Thyroid gland (tissue), 4 donors: ENCODE data around the gene EFTUD2. TPM values are rescaled to one million over a fixed set of nuclear protein-coding genes. Genes with fewer than 3 reads are reported as not detected.

Experiments used
- DNase-seq, 2 donors: peaks; one replicate each; pipeline ENCODE4 v3.0.0-alpha.2; 2019
- H3K27ac ChIP-seq, 3 donors: fragments of 200-600 bp; sonication (generic); 1 replicate in 2 of 3; 2 replicates in 1 of 3; pipeline ENCODE4 v1.5.1; 2016 to 2019; ENCODE audit warnings: mild to moderate bottlenecking in 1 of 3, moderate library complexity in 1 of 3
- H3K27me3 ChIP-seq: fragments of 200-600 bp; sonication (generic); one replicate; pipeline ENCODE4 v1.5.1; 2019
- H3K36me3 ChIP-seq, 2 donors: fragments of 200-600 bp; sonication (generic); one replicate each; pipeline ENCODE4 v1.5.1; 2016 to 2019
- H3K4me1 ChIP-seq, 2 donors: fragments of 200-600 bp; sonication (generic); one replicate each; pipeline ENCODE4 v1.5.1; 2017 to 2019
- H3K4me3 ChIP-seq, 3 donors: fragments of 200-600 bp; sonication (generic); replicated peaks in 1 of 3; 1 replicate in 2 of 3; 2 replicates in 1 of 3; pipeline ENCODE4 v1.5.1; 2016; ENCODE audit warnings: mild to moderate bottlenecking in 1 of 3
- H3K9me3 ChIP-seq: fragments of 200-600 bp; sonication (generic); one replicate; pipeline ENCODE4 v1.5.1; 2017
- POLR2A ChIP-seq, 2 donors: fragments of 450-650 bp; IDR thresholded peaks; one replicate each; pipeline ENCODE4 v1.6.1; 2017; ENCODE audit warnings: antibody characterized with exemption in 2 of 2, mild to moderate bottlenecking in 2 of 2, moderate library complexity in 1 of 2
- WGBS, 2 donors: methylation state at CpG; one replicate each; pipeline ENCODE4 v1.1.5; 2017; 5-methylcytosine and 5-hydroxymethylcytosine counted together
- intact Hi-C: fragments of 100-400 bp; cut with DNase I; formaldehyde crosslinking; loops from one replicate; pipeline ENCODE4 v1.15.1; 2023
- microRNA-seq: library from miRNA; unstranded; fragments of <30 nt; microRNA quantifications from one replicate; pipeline ENCODE4, GENCODE V29; 2016
- small RNA-seq: library from RNA; depleted of rRNA; stranded (forward); fragments of <200 nt; gene quantifications from one replicate; pipeline ENCODE3, GENCODE V24; 2016
- total RNA-seq, 4 donors: library from RNA; depleted of rRNA; stranded (reverse); fragments of >200 nt; gene quantifications; one replicate each; pipeline ENCODE4 v1.2.3, GENCODE V29; 2016
- TF ChIP-seq, protein P1 (sequence below), 6 experiments: fragments of 200-600 bp in 3 of 6; fragments of 450-650 bp in 3 of 6; sonication (generic) in 3 of 6; IDR thresholded peaks; one replicate each; pipeline ENCODE4 v1.5.1; 2016 to 2019; ENCODE audit warnings: antibody characterized with exemption in 6 of 6, mild to moderate bottlenecking in 2 of 6, inconsistent platforms in 1 of 6, moderate library complexity in 1 of 6

Gene EFTUD2
- total RNA-seq, 4 donors from 2014 or later: 49.2 to 110 (median 75.1) TPM

DNA sequence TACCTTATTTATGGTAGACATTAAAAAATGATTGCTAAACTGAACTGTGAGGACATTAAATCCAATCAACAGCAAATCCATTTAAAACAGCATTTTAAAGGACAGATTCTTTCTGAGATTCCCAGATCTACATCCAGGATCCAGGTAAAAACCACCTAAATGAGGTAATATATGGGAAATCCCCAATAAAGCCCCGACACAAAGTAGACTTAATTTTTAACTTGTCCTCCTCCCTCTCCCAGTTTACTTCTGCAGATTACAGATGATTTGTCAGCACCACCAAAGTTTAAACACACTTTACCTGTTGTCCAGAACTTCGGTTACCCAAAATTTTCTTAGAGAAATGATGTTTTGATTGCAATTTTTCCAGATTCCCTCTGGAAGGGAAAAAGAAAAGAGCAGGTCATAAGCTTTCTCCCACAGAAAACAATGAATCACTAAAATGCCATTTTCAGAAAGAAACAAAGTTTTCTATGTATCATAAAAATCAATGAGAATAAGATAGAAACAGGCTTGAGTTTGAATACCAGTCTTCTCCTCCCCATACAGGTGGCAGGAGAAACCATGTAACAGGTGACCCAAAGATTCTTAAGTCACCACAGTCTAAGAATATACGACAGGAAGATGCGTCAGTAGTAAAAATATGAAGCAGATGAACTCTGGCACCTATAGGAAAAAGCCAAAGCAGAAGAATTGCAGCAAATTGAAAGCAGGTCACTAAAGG is 92.0 kb downstream of the EFTUD2 start:
- WGBS, 2 donors: 89% methylated on average over 4 of the region's 4 CpGs
- H3K9me3 ChIP-seq: no peaks in the 10 kb centered on the region
- H3K27me3 ChIP-seq: no peaks in the 10 kb centered on the region
- DNase-seq: no peak
- no peaks in the 10 kb centered on the region for H3K36me3 ChIP-seq
- H3K4me1 ChIP-seq: no peaks in the 10 kb centered on the region
- no peak overlapping the region for H3K4me3 ChIP-seq
- intact Hi-C loops: no loop called here
- TF ChIP-seq, protein P1, sequence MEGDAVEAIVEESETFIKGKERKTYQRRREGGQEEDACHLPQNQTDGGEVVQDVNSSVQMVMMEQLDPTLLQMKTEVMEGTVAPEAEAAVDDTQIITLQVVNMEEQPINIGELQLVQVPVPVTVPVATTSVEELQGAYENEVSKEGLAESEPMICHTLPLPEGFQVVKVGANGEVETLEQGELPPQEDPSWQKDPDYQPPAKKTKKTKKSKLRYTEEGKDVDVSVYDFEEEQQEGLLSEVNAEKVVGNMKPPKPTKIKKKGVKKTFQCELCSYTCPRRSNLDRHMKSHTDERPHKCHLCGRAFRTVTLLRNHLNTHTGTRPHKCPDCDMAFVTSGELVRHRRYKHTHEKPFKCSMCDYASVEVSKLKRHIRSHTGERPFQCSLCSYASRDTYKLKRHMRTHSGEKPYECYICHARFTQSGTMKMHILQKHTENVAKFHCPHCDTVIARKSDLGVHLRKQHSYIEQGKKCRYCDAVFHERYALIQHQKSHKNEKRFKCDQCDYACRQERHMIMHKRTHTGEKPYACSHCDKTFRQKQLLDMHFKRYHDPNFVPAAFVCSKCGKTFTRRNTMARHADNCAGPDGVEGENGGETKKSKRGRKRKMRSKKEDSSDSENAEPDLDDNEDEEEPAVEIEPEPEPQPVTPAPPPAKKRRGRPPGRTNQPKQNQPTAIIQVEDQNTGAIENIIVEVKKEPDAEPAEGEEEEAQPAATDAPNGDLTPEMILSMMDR (IDR thresholded peaks at IDR 0.05): no peak
- no peak for TF ChIP-seq POLR2A (IDR thresholded peaks at IDR 0.05)
- no peak overlapping the region for H3K27ac ChIP-seq

DNA sequence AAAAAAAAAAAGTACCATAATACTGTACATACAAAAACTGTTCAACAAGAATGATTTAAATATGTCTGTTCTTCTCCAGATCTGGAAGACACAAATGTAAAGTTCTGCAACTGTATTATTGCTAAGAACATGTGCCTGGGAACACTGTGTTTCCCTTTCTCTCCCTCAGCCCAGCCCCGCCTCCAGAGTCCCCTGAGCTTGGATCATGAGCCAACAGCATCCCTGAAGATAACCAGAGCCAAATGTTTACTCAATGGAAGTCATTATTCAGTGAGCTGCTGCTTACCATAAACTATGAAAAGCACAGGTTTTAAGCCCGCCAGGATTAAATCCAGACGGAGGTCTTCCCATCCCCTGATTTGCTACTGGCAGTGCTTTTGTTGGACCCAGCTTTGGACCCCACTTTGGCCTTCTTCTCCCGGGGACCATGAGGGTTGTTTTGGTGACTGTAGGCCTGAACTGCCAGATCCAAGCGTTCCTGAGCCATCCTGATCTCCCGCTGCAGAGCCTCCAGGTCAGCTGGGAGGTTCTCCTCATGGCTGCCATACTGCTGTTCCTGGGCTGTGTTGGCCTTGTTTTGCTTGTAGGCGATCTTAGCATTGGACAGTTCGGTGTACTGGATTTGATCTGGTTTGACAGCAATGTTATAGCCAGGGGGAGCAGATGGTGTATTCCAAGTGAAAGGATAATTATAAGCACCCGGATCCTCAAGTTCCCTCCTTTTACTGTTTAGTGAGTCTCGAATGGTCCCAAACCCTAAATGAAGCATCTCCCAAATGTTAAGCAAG is 94.7 kb downstream of the EFTUD2 start:
- 78 to 88% methylated on average over 10 of the region's 10 CpGs for WGBS, 2 donors
- no peaks in the 10 kb centered on the region for H3K4me1 ChIP-seq
- H3K27ac ChIP-seq: no peak overlapping the region
- H3K36me3 ChIP-seq: no peaks in the 10 kb centered on the region
- TF ChIP-seq, protein P1 (IDR thresholded peaks at IDR 0.05): no peak
- TF ChIP-seq POLR2A (IDR thresholded peaks at IDR 0.05): no peak
- no peak for DNase-seq
- intact Hi-C loops: no loop called here
- no peaks in the 10 kb centered on the region for H3K9me3 ChIP-seq
- no peaks in the 10 kb centered on the region for H3K27me3 ChIP-seq
- no peak overlapping the region for H3K4me3 ChIP-seq

DNA sequence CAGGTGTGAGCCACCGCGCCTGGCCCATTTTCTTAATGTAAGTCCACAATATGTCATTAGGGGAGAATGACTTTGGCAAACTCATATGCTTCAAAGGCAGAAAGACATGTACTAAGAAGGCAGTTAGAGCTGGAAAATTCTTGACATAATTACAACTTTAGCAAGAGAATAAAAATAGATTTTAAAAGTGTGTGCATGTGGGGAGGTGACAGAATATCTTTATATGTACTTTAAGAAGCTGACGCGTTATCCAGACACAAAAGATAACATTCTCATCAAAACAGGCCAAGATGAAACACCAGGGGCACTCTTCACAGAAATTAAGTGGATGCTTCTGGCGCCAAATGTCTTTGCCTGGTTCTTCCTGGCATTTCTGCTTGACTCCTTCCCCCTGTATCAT is 97.4 kb downstream of the EFTUD2 start:
- no peak for TF ChIP-seq POLR2A (IDR thresholded peaks at IDR 0.05)
- TF ChIP-seq, protein P1 (IDR thresholded peaks at IDR 0.05): no peak

More for the DNA sequence above, 97.4 kb downstream of the EFTUD2 start:
- Histone ChIP-seq H3K36me3 (no peaks in the 10 kb centered on the region), H3K4me3 (no peak overlapping the region), H3K27ac (no peak overlapping the region), H3K27me3 (no peaks in the 10 kb centered on the region), H3K4me1 (no peaks in the 10 kb centered on the region), H3K9me3 (no peaks in the 10 kb centered on the region)
- 93 to 98% methylated on average over 5 of the region's 5 CpGs for WGBS, 2 donors
- intact Hi-C loops: no loop called here
- no peak for DNase-seq

Small RNAs within 50 kb of the gene (microRNA-seq; reads per million reads assigned to microRNA genes)
- not detected for gene MIR6783

Small RNAs within 50 kb of the gene (small RNA-seq; reads per million reads assigned to genes)
- gene CCDC103: not detected
- not detected for gene MIR6783
- not detected for gene RN7SL405P

Other genes starting within 250 kb of the EFTUD2 start
- gene MEIOC, start 243.0 kb downstream of the EFTUD2 start, total RNA-seq: under 1 TPM in 2 of 4 donors, not detected in 2; 0.27 to 0.33 TPM
- 10 to 100 TPM; 15.7 to 21.0 (median 18.8) TPM for gene CCDC43, start 209.7 kb downstream of the EFTUD2 start, total RNA-seq
- gene DBF4B, start 190.8 kb downstream of the EFTUD2 start, total RNA-seq: 1 to 10 TPM; 2.4 to 8.0 (median 5.1) TPM
- under 1 TPM in 3 of 4 donors, not detected in 1; 0.22 to 0.29 (median 0.27) TPM for gene ADAM11, start 140.5 kb downstream of the EFTUD2 start, total RNA-seq
- 1 to 10 TPM; 1.4 to 6.1 (median 3.8) TPM for gene GJC1, start 69.2 kb downstream of the EFTUD2 start, total RNA-seq
- not detected for gene HIGD1B, start 51.6 kb downstream of the EFTUD2 start, total RNA-seq
- gene GFAP, start 16.1 kb upstream of the EFTUD2 start, total RNA-seq: 1 to 10 TPM in 2 of 4 donors, under 1 TPM in 1, not detected in 1; 0.33 to 2.3 (median 2.0) TPM
- gene KIF18B, start 48.3 kb upstream of the EFTUD2 start, total RNA-seq: under 1 TPM in 3 of 4 donors, not detected in 1; 0.11 to 0.50 (median 0.34) TPM
- under 1 TPM in 2 of 4 donors, not detected in 2; 0.59 to 0.75 TPM for gene C1QL1, start 68.9 kb upstream of the EFTUD2 start, total RNA-seq
- 100 to 1,000 TPM in 1 of 4 donors, 10 to 100 TPM in 3; 53.5 to 102 (median 72.9) TPM for gene DCAKD, start 152.2 kb upstream of the EFTUD2 start, total RNA-seq
- gene NMT1, start 161.9 kb upstream of the EFTUD2 start, total RNA-seq: 10 to 100 TPM; 71.7 to 98.9 (median 85.2) TPM
- 10 to 100 TPM in 3 of 4 donors, 1 to 10 TPM in 1; 8.6 to 24.8 (median 16.9) TPM for gene PLCD3, start 233.1 kb upstream of the EFTUD2 start, total RNA-seq
- 10 to 100 TPM; 16.7 to 20.4 (median 17.7) TPM for gene ACBD4, start 236.2 kb upstream of the EFTUD2 start, total RNA-seq
- gene HEXIM1, start 249.0 kb upstream of the EFTUD2 start, total RNA-seq: 10 to 100 TPM; 15.6 to 33.5 (median 18.4) TPM